ENCODE measurements around the gene SLC29A4. TPM values are rescaled to one million over a fixed set of nuclear protein-coding genes. Genes with fewer than 3 reads are reported as not detected.
"Not testable (repeated sequence)": the region's sequence is repeated elsewhere in the genome, so short reads cannot be mapped to it uniquely, and the experiment has no call there.

Gene SLC29A4, protein sequence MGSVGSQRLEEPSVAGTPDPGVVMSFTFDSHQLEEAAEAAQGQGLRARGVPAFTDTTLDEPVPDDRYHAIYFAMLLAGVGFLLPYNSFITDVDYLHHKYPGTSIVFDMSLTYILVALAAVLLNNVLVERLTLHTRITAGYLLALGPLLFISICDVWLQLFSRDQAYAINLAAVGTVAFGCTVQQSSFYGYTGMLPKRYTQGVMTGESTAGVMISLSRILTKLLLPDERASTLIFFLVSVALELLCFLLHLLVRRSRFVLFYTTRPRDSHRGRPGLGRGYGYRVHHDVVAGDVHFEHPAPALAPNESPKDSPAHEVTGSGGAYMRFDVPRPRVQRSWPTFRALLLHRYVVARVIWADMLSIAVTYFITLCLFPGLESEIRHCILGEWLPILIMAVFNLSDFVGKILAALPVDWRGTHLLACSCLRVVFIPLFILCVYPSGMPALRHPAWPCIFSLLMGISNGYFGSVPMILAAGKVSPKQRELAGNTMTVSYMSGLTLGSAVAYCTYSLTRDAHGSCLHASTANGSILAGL
- 10 to 100 TPM; 15.9 to 24.1 (median 17.4) TPM for polyA plus RNA-seq (ENCODE audit: insufficient read length in 3 of 3)

DNA sequence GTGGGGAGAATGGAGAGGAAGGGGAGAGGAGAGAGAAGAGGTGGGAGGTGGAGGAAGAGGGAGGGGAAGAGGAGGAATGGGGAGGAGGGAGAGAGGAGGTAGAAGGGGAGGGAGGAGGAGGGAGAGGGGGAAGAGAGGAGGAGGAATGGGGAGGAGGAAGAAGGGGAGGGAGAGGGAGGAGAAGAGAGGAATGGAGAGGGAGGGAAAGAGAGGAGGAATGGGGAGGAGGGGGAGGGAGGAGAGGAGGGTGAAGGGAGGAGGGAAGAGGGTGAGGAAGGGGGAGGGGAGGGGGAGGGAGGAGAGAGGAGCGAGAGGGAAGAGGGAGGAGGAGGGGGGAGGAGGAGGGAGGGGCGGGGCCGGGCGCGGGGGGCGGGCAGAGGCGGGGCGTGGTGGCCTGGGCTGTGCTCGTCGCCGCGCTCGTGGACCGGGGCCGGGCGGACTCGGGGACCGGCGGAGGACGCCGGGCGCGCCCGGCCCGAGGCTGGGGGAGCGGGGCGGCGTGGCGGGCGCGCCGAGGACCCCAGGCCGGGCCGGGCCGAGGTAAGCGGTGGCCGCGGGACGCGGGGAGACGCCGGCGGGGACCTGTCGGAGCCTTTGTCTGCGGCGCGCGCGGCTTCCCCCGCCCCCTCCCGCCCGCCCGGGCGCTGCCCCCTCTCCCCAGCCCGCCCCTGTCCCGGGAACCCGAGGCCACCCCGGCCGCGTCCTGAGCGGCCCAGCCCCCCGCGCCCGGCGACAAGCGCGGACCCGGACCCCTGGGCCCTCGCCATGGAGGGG is at the start of gene SLC29A4:
Gene SLC29A4, plus strand, starts transcription at position 401 of the 774 bp plus-strand sequence. CDS start 4,874 bp downstream, outside the sequence.
- no peak for DNase-seq (ENCODE audit: low read depth in 3 of 3, low spot score in 2 of 3)

DNA sequence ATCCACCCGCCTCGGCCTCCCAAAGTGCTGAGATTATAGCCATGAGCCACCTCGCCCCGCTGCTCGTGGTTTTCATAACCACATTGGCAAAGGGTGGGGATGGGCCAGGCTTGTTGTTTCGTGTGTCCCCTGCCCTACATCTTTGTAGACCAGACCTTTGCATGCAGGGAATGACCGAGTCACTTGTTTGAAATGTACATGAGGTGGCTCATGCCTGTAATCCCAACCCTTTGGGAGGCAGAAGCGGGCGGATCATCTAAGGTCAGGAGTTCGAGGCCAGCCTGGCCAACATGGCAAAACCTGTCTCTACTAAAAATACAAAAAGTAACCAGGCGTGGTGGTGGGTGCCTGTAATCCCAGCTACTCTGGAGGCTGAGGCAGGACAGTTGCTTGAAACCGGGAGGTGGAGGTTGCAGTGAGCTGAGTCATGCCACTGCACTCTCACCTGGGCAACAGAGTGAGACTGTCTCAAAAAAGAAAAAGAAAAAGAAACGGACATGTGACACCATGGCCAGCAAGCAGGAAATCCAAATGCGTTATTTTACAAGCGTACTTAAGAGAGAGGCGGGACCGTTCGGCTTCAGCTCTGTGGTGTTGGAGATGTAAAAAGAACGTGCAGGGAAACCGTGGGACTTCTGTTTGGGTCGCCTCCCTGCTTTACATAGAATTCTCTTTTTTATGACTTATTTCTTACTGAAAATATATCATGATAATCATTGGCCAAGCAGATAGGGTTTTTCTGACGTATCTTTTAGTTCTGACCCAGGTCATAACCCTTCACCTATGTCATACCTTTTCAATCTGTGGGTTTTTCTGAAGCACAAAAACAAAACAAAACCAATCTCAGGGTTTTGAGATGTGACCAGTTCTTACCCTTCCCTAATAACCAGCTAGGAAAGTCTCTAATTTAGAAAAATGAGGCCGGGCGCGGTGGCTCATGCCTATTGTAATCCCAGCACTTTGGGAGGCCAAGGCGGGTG is 47.6 kb upstream of the SLC29A4 start:
- DNase-seq (ENCODE audit: low read depth in 3 of 3, low spot score in 2 of 3) = no peak

- no peak for DNase-seq (ENCODE audit: low read depth in 3 of 3, low spot score in 2 of 3)
Measured at GRCh38 chr7:5237286-5237685, 45.5 kb upstream of the SLC29A4 start.

DNA sequence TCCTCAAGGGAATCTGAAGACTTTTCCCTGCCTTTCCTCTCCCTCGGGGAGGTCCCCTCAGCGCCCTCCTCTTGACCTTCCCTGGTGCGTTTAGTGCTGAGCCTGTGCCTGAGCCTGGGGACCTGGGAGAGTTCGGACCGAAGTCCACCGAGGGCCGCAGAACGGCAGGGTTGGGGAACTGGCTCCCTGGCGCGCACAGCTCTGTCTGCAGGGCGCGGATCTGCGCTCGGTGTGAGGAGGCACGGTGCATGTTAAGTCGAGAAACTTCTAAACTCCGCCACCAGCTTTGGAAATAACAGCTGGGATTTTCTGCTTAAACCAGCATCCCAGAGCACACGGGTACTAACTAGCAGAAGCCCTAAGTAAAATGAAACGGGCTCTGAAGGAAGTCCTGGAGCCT is 44.2 kb upstream of the SLC29A4 start:
- no peak for DNase-seq (ENCODE audit: low read depth in 3 of 3, low spot score in 2 of 3)

DNA sequence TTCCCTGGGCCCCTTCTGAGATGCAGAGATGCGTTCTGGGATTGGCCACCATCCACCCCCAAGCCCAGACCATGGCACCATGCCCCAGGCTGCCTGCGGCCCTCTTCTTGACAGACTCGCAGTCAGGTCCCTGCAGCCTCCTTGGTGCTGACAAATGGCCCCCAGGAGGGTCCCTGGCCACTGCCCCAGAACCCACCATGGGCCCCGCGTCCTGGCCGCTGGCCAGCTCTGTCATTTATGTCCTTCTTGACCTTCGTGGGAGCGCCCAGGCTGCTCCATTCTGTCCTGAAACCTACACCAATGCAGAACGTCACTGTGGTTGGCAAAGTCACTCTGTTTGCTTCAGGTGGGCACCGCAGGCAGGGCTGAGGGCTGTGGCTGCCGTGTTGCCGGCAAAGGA is 39.5 kb upstream of the SLC29A4 start:
- DNase-seq (ENCODE audit: low read depth in 3 of 3, low spot score in 2 of 3) = no peak

DNA sequence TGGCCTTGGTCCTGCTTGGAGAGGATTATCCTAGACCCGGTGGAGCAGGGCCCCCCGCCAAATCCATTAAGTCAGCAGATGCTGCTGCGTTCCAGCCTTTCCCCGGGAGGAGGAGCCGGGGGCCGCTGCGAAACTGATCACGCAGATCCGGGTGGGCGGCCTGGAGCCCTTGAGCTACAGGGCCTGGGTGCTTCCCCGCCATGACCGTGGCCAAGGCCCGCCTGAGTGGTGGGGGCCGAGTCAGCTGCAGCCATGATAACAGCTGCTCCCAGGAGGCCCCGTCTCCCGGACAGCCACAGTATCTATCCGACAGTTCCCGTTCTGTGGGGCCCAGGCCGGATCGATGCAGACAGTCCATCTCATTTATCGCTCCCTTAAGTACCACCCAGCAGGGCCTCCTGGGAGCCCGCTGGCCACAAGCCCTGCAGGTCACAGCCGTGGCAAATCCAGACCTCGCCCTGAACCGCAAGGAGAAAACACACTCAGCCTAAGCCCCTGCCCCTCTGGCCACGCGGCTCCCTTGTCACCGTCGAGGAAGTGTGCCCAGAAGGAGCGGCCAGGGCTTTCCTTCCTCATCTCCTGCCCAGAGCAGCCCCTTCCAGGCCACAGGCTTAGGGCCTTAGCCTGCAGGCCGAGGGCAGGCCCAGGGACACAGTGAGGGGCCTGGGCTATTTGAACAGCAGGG is 34.4 kb upstream of the SLC29A4 start:
- no peak for DNase-seq (ENCODE audit: low read depth in 3 of 3, low spot score in 2 of 3)

DNA sequence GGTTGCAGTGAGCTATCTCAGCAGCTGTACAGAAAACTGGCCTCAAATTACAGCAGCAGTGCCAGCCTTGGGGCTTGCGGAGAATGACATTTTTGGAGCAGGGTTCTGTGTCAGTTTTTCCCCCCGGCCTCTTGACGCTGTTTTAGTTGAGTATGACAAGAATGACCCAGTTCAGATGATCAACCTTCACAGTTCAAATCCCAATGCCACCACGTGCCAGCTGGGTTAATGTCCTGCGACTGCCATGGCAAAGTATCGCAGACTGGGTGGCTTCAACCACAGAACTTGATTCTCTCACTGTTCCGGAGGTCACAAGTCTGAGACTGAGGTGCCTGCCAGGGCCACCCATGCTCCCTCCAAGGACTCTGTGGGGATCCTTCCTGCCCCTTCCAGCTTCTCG is 32.0 kb upstream of the SLC29A4 start:
- not testable (repeated sequence) for DNase-seq (ENCODE audit: low read depth in 3 of 3, low spot score in 2 of 3)

DNA sequence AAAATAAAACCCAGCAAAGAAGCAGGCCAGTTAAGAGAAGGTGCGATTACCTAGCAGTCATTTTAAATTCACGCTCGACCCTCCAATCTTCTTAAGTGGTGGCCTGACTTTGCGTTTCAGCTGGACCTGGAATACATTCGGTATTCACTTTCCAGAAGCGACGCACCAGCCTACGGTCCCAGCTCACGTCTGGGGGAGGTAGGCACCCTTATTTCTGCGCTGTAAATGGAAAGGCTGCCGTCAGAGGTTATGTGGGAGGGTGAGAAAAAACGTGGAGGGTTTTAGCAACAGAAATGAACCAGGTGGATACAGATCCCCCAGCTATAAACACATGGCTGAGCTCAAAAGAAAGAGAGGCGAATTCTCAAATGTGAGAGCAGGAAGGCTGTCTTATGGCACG is 29.2 kb upstream of the SLC29A4 start:
- not testable (repeated sequence) for DNase-seq (ENCODE audit: low read depth in 3 of 3, low spot score in 2 of 3)

- DNase-seq (ENCODE audit: low read depth in 3 of 3, low spot score in 2 of 3) = not testable (repeated sequence)
Measured at GRCh38 chr7:5254371-5254770, 28.4 kb upstream of the SLC29A4 start.

GRCh38 chr7:5255832-5256231 is 26.9 kb upstream of the SLC29A4 start:
- no peak for DNase-seq (ENCODE audit: low read depth in 3 of 3, low spot score in 2 of 3)

GRCh38 chr7:5260530-5261068 is 22.1 kb upstream of the SLC29A4 start:
- DNase-seq (ENCODE audit: low read depth in 3 of 3, low spot score in 2 of 3) = not testable (repeated sequence)

DNA sequence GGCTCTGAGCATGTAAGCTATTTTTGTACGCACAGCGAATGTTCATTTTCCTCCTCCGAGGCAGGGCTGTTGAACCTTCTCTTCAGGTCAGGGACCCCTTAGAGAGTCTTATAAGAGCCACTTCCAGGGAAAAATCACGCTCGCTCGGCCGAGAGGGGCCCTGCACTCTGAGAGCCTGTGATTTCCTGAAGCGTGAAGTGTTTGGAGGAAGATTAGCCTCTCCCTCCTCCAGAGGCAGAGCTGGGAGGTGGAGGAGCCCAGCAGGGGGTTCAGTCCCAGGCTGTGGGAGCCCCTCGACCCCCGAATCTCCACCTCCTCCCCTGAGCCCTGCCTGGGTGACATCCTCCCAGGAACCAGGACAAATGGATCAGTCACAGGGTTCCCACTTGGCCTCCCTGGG is 19.7 kb upstream of the SLC29A4 start:
- not testable (repeated sequence) for DNase-seq (ENCODE audit: low read depth in 3 of 3, low spot score in 2 of 3)

DNA sequence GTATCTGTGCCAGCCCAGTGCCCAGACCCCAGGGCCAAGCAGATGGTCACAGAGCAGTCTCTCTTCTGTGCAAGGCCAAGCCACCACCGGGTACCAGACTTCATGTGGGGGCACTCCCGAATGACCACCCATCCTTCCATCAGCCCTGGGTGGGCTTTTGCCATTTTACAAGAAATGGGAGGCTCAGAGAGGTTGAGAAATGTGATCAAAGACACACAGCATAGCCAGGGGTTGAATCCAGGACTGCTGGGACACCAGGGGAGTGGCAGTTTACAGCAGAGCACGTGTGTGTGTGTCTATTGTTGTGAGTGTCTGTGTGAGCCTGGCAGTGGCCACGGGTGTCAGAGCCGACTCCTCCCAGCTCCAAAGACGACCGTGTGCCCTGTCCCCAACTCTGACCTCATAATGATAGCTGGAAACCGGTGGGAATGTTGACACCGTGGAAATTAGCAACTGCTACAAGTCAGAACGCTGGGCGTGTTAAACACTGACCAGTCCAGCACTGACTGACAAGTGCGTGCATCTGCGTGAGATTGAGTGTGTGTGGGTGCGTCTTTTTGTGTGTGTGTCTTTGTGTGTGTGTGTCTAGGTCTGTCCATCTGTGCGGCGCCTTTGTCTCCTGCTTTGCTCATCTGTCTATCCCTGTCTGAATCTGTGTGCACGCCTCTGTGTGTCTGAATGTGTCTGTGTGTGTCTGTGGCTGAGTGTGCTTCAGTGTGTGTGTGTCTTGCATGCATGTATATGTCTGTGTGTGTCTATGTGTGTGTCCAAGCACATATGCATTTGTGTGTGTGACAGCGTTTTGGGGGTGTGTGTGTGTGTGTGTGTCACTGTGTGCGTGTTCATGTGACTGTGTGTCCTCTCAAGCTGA is 17.2 kb upstream of the SLC29A4 start:
- no peak for DNase-seq (ENCODE audit: low read depth in 3 of 3, low spot score in 2 of 3)

DNA sequence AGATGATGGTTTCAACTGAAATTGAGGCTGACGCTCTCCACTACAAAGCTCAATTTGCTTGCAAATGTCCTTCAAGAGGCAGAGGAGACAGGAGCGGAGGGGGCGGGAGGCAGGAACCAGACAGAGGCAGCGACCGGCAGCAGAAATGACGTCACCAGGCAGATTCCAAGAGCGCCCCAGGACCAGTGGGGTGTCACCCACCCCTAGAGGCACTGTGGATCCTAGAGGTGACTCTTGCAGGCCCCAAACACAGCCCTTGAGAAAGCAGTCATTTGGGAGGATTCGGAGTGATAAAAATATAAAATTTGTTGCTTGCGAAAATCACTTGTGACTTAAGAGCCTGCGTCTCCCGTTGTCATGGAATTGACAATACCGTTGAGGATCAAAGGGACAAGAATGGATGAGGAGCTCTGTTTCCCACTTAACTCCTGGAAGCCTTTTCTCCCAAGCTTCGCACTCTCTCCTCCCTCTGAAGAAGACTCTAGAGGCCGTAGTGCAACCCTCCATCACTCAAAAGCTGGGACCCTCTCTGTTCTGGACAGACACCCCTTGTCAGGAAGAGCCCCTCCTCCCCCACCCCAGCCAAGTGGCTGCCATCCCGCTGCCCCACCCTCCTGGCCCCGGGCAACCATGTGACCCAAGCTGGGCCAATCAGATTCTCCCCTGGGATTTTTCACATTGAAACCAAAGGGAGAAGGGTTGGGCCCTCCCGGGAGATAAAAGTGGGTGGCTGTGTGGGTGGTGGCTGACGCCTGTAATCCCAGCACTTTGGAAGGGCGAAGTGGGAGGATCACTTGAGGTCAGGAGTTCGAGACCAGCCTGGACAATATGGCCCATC is 16.3 kb upstream of the SLC29A4 start:
- DNase-seq (ENCODE audit: low read depth in 3 of 3, low spot score in 2 of 3) = no peak

DNA sequence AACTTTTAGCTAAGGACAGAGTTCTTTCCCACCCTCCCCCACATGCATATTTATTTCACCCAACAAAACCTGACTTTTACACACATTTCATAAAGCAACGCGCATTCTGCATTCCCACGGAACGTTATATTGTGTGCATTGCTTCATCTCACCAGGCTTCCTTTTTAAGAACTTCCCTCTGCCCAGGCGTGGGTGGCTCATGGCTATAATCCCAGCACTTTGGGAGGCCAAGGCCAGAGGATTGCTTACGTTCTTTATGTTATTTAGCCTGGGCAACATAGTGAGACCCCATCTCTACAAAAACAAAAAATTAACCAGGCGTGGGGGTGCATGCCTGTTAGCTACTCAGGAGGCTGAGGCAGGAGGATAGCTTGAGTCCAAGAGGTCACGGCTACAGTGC is 14.9 kb upstream of the SLC29A4 start:
- not testable (repeated sequence) for DNase-seq (ENCODE audit: low read depth in 3 of 3, low spot score in 2 of 3)

DNA sequence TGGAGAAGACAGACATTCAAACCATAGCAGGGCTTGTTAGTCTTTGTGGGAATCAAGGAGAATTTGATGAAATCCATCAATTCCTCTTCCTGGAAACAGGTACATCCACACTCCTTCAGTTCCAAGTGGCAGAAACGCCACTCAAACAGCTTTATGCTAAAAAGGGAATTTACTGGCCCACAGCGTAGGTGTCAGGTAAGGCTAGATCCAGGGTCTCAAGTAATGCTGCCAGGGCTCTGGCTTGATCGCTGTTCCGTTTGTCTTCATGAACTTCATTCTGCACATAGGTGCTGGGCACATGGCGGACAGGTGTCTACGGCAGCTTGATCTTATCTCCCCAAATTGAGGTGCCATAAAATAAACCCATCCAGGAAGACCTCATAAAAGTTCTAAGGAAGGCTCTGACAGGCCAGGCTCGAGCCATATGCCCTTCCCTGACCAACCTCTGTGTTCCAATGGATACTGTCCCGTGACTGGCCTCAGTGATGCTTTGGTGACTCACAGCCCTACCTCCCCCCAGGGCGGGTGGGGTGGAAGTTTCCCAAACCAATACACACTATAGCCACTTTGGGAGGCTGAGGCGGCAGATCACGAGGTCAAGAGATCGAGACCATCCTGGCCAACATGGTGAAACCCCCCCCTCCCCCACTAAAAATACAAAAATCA is 12.6 kb upstream of the SLC29A4 start:
- not testable (repeated sequence) for DNase-seq (ENCODE audit: low read depth in 3 of 3, low spot score in 2 of 3)

- DNase-seq (ENCODE audit: low read depth in 3 of 3, low spot score in 2 of 3) = no peak
Measured at GRCh38 chr7:5270788-5271187, 12.0 kb upstream of the SLC29A4 start.
